Right forelimb (tissue), 1 donor: ENCODE data around the gene MSRB1.

Experiments used
- DNase-seq: peaks from one replicate; pipeline ENCODE4 v3.0.0-alpha.2; 2018

Gene MSRB1, protein sequence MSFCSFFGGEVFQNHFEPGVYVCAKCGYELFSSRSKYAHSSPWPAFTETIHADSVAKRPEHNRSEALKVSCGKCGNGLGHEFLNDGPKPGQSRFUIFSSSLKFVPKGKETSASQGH

DNA sequence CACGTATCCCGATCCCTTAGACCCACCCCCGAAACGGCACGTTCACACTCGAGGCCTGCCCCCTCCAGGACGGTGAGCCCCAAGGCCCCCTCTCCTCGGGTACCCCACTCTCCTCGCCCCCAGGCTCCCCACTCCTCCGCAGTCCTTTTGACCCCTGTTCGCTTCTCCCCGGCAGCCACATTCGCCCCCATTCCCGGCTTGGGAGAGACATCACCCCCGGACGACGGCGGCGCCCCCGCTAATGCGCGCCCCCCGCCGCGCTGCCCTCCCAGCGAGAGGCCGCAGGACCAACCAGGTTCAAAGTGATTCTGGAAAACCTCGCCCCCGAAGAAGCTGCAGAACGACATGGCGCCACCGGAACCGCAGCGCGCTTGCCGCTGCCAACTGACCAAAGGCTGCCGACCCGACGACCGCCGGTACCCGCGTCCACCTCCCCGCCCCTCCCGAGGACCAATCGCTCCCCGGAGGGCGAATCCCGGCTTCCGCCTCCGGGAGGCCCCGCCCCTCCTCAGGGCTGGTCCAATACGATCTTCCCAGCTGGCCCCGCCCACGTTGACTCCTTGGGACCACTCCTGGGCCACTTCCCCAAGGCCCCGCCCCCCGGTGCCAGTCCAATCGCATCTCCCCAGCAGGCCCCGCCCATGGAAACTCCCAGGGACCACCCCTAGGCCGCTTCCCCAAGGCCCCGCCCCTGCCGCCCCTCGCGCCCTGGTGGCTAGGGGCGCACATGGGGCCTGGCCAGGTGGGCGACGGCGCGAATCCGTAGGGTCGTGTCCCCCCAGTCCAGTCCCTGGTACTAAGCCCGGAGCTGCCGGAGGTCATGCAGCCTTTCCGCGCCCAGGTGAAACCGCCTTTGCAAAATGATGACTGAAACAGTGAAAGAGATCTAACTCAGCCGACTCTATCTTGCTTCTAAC lies at the start of gene MSRB1:
TSS of gene MSRB1 (minus strand) at position 390 of the 917 bp plus-strand sequence. CDS start at position 347, 43 bp downstream.
- DNase-seq: peak; percentile 98

DNA sequence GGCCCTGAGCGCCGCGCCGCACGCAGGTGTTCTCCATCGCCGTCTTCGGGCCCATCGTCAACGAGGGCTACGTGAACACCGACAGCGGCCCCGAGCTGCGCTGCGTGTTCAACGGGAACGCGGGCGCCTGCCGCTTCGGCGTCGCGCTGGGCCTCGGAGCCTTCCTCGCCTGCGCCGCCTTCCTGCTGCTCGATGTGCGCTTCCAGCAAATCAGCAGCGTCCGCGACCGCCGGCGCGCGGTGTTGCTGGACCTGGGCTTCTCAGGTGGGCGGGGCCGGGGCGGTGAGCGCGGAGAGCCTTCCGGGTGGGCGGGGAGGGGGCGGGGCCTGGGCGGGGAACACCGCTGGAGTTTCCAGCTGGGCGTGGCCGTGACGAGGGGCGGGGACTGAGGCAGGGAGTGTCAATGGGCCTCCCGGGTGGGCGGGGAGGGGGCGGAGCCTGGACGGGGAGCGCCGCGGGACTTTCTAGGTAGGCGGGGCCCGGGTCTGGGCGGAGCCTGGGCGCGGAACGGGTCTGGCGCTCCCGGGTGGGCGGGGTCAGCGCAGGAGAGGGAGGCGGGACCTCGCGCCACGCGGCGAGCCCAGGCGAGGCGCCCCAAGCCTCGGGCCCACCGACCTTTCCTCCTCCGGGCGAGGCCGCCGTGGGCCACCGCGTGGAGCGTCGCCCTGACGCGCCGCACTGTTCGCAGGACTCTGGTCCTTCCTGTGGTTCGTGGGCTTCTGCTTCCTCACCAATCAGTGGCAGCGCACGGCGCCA lies 49.1 kb upstream of the MSRB1 start:
- DNase-seq: peak; percentile 95

DNA sequence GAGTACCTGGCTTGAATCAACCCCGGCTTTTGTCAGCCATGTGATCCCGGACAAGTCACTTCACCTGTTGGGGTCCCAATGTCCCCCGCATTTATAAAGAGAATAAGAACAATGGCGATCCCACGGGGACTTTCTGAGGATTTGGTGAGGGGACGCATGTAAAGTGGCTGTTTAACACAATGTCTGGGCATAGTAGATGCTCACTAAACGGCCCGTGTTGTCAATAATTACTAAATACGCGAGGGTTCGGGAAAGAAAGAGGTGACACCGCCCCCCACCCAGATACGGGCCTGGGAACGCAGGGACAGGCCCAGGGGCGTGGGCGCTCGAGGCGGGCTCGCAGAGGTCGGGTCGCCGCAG lies 48.6 kb upstream of the MSRB1 start:
- no peak for DNase-seq

DNA sequence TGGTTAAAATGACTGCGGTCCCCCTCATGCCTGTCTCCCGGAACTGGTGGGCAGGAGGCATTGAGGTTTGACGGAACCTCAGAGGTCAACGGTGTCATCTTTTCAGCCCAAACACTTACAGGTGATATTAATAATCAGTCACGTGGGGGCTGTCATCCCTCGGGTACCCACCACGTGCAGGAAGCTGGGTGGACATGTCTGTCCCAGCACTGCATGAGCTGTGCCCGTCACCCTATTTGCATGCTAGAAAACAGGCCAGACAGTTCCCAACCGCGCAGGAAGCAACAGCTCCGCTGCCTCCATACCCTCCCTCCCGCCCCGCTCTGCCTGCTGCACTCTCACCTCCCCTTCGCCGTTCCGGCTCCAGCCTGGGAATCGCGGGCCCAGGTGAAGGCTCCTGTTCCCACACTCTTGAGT lies 48.1 kb upstream of the MSRB1 start:
- no peak for DNase-seq

DNA sequence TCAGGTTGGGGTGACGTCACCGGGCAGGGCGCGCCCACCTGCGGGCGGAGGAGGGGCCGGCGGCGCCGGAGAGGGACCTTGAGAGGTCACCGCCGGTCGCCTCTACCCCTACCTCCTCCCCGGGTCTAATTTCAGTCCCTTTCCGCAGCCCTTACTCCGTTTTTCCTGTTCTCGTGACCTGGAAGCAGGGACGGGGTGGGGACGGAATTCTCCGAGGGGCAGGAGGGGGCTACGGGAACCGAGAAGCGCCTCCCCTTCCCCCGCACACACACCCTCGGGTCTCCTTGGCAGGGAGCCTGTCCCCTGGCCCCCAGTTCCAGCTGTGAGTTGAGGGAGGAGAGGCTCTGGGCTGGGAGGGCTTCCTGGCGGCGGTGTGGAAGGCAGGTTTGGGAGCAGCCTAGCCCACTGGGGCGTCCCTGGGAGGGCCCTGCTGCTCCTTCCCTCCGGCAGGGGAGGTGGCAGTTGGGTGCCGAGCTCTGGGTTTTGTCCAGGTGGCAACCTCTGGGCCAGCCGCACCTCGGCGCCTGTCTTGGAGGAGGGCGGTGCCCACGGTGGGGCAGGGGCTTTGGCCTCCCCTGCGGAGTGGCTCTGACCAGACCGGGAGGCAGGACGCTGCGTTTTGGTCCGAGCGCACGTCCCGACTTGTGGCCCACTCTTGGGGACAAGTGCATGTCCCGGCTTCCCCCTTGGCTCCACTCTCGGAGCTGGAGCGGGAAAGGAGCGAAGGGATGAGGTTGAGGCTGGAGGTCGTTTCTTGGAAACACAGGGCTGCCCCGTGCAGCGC lies 47.5 kb upstream of the MSRB1 start:
- no peak for DNase-seq

DNA sequence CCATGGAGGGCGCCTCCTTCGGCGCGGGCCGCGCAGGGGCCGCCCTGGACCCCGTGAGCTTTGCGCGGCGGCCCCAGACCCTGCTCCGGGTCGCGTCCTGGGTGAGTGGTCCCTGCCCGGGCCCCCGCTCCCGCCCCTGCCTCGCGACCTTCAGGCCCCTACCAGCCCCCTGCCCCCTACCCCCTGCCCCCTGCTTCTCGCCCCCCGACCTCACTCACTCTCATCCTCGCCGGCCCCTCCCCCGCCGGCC lies 47.0 kb upstream of the MSRB1 start:
- no peak for DNase-seq

DNA sequence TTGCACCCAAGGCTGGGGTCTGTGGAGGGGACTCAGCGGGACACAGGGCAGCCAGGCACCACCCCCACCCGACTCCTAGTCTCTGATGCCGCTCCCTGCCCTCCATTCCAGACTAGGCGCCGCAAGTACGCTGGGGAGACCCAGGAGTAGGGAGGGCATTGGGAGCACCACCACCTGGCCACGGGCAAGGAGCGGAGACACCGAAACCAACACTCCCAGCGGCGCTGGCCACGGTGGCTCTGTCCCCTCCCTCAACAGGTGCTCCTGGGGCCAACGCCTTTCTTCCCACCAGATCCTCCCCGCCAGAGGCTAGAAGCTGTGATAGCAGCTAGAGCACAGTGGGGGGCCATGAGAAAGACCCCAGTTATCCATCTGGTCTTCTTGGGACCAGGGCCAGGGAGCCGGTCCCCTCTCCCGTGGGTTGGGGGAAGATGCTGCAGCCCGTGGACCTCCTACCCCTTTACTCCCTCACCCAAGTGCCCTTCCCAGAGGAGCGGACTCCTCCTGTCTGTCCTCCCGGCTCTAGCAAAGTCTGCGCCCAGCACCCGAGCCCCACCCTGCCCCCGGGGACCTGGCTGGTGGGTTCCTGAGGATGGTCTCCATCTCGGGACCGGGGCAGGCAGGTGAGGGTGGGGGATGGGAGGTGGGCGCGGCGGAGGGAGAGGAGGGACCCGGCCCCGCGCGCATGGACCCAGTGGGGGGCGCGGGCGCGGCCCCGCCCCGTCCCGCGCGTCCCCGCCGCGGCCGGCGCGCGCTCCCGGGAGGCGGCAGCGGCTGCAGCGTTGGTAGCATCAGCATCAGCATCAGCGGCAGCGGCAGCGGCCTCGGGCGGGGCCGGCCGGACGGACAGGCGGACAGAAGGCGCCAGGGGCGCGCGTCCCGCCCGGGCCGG lies 46.5 kb upstream of the MSRB1 start, which contains the start of gene SYNGR3:
TSS of gene SYNGR3 (plus strand) at position 762 of the 892 bp plus-strand sequence. CDS start 133 bp downstream, outside the sequence.
- DNase-seq: no peak

DNA sequence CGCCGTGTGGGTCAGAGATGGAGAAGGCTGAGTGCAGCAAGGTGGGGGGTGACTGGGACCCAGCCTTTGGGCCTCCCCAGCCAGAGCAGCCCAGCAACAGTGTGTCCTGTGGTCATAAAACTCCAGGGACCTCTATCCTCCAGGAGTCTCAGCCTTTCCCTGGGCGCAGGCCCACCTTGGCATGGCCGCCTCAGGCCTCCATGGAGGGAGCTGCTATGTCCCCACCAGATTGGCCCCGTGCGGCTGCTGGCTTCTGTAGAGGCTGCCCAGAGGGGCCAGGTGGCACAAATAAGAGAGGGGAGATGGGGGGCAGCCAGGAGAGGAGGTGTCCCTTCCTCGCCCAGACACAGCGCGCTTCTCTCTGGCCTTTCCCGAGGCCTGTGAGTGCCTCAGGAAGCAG lies 44.2 kb upstream of the MSRB1 start:
- DNase-seq: no peak

DNA sequence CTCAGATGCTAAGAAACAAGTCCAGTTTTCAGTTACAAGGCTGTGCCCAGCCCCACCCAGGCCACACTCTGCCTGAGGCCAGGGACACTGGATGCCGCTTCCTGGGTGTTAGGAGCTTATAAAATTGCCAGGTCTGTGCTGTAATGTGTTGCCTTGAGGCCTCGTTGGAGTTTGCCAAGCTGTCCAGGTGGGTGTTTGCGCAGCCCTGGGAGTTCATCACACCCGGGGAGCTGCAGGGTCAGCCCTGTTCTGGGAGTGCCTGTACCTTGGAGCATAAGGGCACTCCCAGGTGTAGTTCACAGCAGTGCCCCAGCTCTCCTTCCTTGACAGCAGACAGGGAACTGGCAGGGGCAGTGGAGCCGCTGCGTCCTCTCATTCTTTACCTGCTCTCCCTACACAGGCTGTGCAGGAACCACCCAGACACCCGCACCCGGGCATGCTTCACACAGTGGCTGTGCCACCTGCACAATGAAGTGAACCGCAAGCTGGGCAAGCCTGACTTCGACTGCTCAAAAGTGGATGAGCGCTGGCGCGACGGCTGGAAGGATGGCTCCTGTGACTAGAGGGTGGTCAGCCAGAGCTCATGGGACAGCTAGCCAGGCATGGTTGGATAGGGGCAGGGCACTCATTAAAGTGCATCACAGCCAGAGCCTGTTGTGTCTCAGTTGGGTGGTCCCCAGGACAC lies 42.6 kb upstream of the MSRB1 start:
- no peak for DNase-seq

DNA sequence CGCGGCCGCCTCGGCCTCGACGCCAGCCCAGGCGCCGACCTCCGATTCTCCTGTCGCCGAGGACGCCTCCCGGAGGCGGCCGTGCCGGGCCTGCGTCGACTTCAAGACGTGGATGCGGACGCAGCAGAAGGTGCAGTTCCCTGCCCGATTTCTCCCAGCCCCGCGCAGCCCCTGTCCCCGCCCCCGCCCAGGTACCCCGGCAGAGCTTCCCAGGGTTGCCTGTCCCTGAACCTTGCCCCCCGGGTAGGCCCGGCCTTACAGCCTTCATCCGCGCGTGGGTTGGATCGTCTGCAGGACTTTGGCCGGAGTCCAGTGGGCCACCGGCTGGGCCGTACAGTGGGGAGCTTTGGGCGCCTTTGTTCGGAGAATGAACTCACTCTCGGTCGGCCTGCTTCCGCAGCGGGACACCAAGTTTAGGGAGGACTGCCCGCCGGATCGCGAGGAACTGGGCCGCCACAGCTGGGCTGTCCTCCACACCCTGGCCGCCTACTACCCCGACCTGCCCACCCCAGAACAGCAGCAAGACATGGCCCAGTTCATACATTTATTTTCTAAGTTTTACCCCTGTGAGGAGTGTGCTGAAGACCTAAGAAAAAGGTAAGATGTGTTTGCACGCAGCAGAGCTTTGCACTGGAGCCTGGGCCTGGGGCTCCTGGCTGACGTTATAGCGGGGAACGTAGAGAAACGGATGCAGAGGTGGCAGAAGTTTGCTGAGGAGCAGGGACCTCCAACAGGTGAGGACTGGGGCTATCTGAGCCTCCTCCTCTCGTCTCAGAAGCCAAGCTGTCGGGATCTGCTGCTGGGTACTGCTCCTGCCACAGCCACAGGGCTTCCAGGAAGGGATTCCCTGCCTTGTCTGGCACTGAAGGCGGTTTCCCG lies 41.6 kb upstream of the MSRB1 start:
- DNase-seq: no peak

DNA sequence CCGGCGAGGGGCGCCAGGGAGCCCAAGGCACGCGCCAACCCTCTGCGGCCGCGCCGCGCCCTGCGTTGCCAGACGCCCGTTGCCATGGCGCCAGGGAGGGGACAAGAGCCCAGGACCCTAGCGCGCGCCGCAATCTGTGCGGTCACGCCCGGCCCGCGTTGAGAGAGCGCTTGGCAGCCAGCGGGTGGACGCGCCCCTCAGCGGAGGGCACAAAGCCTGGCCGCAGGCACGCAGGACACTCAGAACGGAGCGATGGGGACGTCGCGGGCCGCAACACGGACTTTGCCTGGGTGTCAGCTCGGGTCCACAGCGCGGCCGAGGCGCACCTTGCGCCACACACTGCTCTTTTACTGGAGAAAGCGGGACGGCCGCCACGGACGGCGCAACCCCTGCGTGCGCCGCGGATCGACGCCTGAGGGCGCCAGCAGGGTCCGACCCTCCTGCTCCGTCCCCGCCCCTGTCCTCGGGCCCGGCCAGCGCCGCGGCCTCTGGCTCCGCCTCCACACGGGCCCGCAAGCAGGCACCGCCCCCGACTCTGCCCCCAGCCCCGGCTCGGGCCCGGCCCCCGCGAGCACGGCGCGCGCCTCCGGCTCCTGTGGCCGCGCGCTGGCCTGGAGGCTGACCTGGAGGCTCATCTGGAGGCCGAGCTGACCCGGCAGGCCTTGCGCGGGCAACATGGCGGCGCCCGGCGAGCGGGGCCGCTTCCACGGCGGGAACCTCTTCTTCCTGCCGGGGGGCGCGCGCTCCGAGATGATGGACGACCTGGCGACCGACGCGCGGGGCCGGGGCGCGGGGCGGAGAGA lies 40.7 kb upstream of the MSRB1 start, which contains the start of gene GFER:
TSS of gene GFER (plus strand) at position 650 of the 803 bp plus-strand sequence. CDS start at position 676, 26 bp downstream.
- peak; percentile 94 for DNase-seq

DNA sequence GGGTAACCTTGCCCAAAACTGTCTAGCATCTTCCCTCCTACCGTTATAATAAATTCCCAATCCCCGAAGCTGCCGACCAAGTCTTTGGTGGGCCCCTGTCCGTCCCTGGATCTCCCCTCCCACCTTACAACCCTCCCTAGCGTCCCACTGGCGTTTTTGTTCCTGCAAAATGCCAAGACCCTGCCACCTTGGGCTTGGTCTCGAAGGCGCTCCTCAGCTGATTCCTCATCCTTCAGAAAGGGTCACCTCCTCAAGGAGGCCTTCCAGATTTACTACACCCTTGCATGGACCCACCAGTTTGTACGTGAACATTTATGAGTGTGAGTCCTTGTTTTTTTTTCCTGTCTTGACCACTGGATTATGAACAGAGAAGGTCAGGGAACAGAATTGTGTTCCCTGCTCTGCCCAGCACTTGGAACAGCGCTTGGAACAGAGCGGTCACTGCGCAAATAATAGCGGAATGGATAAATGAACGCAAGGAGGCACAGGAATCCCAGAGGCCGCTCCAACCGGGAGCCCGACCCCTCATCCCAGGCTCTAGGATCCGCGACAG lies 40.1 kb upstream of the MSRB1 start:
- no peak for DNase-seq

DNA sequence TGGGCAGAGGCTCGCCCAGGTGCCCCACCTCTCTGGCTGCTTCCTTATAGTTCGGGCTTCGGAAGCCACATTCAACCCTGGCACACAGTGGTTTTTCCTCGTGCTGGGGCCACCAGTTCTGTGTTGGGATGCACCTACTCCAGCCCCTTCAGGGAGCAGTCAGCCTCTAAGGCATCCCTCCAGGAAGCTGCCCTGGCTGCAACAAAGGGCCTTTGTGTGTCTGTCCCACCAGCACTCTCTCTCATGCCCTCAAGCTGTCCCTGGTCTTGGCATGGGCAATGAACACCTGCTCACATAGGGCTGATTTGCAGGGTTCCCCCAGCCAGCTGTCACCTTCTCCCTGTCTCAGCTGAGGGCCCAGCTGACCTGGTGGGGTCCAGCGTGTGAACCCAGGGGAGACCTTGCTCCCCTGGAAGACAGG lies 39.0 kb upstream of the MSRB1 start:
- no peak for DNase-seq

DNA sequence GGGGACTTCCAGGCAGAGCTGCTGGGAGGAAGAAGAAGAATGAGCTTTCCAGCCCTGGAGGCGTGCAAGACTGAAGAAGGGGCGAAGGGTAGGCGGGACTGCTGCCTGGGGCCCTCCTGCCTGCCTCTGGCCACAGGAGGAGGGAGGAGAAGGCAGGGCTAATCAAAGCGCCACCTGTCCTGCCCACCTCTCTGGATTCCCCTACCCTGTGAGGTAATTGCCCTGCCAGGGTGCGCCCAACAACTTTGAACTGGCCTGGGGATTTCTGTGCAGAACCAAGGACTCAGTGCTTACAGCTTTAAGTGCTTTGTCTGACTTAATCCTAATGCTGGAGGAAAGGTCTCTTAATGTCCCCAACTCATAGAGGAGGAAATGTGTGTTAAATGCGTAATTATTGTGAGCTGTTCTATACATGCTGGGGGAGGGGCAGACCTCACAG lies 38.4 kb upstream of the MSRB1 start, which contains the start of gene NOXO1:
TSS of gene NOXO1 (minus strand) at position 72 of the 439 bp plus-strand sequence. CDS start 290 bp downstream, outside the sequence.
- DNase-seq: no peak

DNA sequence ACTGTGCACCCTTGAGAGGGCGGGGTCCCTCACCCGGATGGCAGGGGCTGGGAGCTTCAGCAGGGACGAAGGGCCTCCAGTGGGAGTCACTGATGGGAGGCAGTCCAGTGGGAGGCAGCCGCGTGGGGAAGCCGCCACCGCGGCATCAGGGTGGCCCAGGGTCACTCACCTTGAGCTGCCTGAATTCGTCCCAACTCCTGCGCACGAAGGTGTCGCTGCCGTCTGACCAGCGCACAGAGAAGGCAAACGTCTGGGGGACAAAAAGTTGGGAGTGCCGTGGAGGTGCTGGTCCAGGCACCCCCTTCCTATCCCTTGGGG lies 37.7 kb upstream of the MSRB1 start:
- no peak for DNase-seq

DNA sequence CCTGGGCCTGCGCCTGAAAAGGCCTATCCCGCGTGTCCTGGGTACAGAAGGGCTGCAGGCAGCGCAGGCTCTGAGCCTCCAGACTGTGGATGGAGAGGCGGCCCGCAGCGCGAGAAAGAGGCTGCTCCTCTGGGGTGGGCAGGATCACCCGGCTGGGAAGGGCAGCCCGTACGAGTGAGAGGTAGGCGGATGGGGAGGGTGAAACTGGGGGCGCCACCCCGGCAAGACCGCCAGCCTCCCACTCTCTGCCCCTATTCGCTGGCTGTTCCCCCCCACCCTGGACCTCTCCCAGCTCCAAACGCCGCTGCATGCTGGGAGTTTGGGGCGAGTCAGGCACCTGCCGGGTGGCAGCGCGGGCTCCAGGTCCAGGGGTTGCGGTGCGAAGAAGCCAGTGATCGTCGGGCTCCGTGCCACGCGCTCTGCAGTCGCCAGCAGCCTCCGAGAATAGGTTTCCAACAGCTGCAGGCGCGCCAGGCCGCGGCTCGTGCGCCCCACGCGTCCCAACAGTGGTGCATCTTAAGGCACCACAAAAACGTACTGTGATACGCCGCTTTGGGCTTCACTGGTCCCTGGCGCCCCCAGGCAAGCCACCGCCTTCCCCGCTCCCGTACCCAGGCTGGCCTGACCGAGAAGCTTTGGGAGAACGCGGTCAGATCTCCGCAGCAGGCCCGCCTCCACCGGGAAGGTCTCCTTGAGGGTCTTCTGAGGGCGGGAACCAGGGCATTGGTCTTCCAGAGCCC lies 37.2 kb upstream of the MSRB1 start:
- DNase-seq: no peak

DNA sequence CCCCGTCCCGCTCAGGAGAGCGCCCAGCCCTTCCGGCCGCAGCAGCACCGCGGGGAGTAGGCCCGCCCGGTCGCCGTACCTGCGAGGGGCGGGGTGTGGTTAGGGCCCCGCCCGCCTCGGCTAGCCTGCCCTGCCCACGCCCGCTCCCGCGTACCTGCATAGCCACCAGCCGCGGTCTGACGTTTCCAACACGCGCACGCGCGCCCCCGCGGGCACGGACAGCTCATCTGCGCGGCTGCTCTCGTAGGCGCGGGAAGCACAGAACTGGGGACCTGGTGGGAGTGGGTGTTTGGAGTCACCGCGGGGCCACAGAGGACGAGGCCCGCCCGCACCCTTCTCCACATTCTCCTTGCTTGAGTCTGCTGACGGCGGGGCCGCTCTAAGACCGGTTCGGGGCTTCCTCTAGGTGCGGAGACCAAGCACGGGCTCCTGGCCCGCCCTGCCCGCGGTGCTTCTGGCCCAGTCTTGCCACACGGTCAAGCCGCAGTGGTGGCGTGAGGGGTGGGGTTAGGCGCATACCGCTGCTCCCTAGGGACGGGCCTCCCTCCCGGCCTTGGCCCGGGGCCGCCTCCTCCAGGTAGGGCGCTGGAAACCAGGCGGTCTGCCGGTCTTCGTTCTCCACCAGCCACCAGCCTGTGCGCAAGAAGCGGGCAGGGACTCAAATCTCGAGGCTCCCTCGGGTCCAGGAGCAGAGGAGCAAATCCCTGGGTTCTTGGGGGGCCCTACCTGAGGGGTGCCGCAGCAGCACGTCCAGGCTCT lies 36.5 kb upstream of the MSRB1 start:
- DNase-seq: no peak
